Embryonic facial prominence (tissue), 1 donor: Measurements from ENCODE around the gene SSB.
"Not testable (repeated sequence)": the region's sequence is repeated elsewhere in the genome, so short reads cannot be mapped to it uniquely, and the experiment has no call there.

ENCODE experiments used
- DNase-seq: peaks from one replicate; pipeline ENCODE4 v3.0.0-alpha.2; 2016; ENCODE audit errors: extremely low spot score

SSB gene

GRCh38 chr2:169798718-169799592 is at the start of gene SSB:
SSB (plus strand) TSS chr2:169798871; CDS start chr2:169800961, 2,090 bp downstream.
- peak; percentile 86 for DNase-seq

GRCh38 chr2:169752752-169753151 is 45.9 kb upstream of the SSB start:
- DNase-seq: no peak

GRCh38 chr2:169755083-169755870 is 43.4 kb upstream of the SSB start:
- DNase-seq: no peak

- no peak for DNase-seq
Measured at GRCh38 chr2:169756342-169756741, 42.3 kb upstream of the SSB start.

GRCh38 chr2:169757356-169757755 is 41.3 kb upstream of the SSB start:
- no peak for DNase-seq

GRCh38 chr2:169757778-169758177 is 40.9 kb upstream of the SSB start:
- DNase-seq: no peak

GRCh38 chr2:169759987-169760386 is 38.7 kb upstream of the SSB start:
- no peak for DNase-seq

GRCh38 chr2:169760798-169761197 is 37.9 kb upstream of the SSB start:
- DNase-seq: not testable (repeated sequence)

GRCh38 chr2:169761251-169761969 is 37.3 kb upstream of the SSB start:
- no peak for DNase-seq

GRCh38 chr2:169761970-169762292 is 36.7 kb upstream of the SSB start:
- no peak for DNase-seq

- no peak for DNase-seq
Measured at GRCh38 chr2:169765523-169765922, 33.1 kb upstream of the SSB start.

GRCh38 chr2:169767243-169767888 is 31.3 kb upstream of the SSB start:
- peak; percentile 28 for DNase-seq

- no peak for DNase-seq
Measured at GRCh38 chr2:169768262-169768995, 30.2 kb upstream of the SSB start.

- DNase-seq: no peak
Measured at GRCh38 chr2:169771021-169771420, 27.6 kb upstream of the SSB start.

- no peak for DNase-seq
Measured at GRCh38 chr2:169771612-169772011, 27.1 kb upstream of the SSB start.

GRCh38 chr2:169772651-169773050 is 26.0 kb upstream of the SSB start:
- DNase-seq: no peak

GRCh38 chr2:169775354-169775753 is 23.3 kb upstream of the SSB start:
- no peak for DNase-seq

- DNase-seq: no peak
Measured at GRCh38 chr2:169775765-169776164, 22.9 kb upstream of the SSB start.

- no peak for DNase-seq
Measured at GRCh38 chr2:169776252-169776761, 22.4 kb upstream of the SSB start.

- no peak for DNase-seq
Measured at GRCh38 chr2:169778446-169778845, 20.2 kb upstream of the SSB start.
